Lung (tissue), 16 donors: Measurements from ENCODE around the gene SPTSSA. TPM values are rescaled to one million over a fixed set of nuclear protein-coding genes. Genes with fewer than 3 reads are reported as not detected.
"Not testable (repeated sequence)": the region's sequence is repeated elsewhere in the genome, so short reads cannot be mapped to it uniquely, and the experiment has no call there.

Experiments used
- ATAC-seq: fragments of 200-7000 bp; cut with Tn5 transposase; one replicate; pipeline ENCODE4 v1.9.1; 2020; ENCODE audit warnings: moderate number of reproducible peaks; ENCODE audit not compliant: insufficient read depth, low FRiP score
- DNase-seq, 3 donors: peaks; one replicate each; pipeline ENCODE4 v3.0.0-alpha.2; 2013 to 2017
- H3K27ac ChIP-seq, 2 donors: one replicate each; pipeline ENCODE4 v1.5.1; 2013; ENCODE audit warnings: mild to moderate bottlenecking in 2 of 2, moderate library complexity in 2 of 2, control low read depth in 1 of 2, inconsistent platforms in 1 of 2, low read depth in 1 of 2, low read length in 1 of 2
- H3K27me3 ChIP-seq, 3 donors: one replicate each; pipeline ENCODE4 v1.5.1; 2013; ENCODE audit warnings: low read length in 2 of 3; ENCODE audit not compliant: control insufficient read depth in 3 of 3, insufficient read depth in 3 of 3
- H3K36me3 ChIP-seq, 4 donors: one replicate each; pipeline ENCODE4 v1.5.1; 2013; ENCODE audit warnings: low read length in 4 of 4, mild to moderate bottlenecking in 1 of 4, moderate library complexity in 1 of 4; ENCODE audit not compliant: control insufficient read depth in 4 of 4, insufficient read depth in 4 of 4
- H3K4me1 ChIP-seq, 5 donors: one replicate each; pipeline ENCODE4 v1.5.1; 2013; ENCODE audit warnings: low read length in 5 of 5, mild to moderate bottlenecking in 2 of 5, moderate library complexity in 1 of 5; ENCODE audit not compliant: control insufficient read depth in 5 of 5, insufficient read depth in 5 of 5
- H3K4me3 ChIP-seq: one replicate; pipeline ENCODE4 v1.5.1; 2013; ENCODE audit warnings: mild to moderate bottlenecking, control low read depth, moderate library complexity
- H3K9ac ChIP-seq, 2 donors: one replicate each; pipeline ENCODE4 v1.5.1; 2013; ENCODE audit warnings: low read length in 2 of 2, control low read depth in 1 of 2; ENCODE audit not compliant: insufficient read depth in 1 of 2
- H3K9me3 ChIP-seq, 4 donors: one replicate each; pipeline ENCODE4 v1.5.1; 2013; ENCODE audit warnings: low read length in 3 of 4, mild to moderate bottlenecking in 1 of 4, moderate library complexity in 1 of 4; ENCODE audit not compliant: control insufficient read depth in 4 of 4, insufficient read depth in 3 of 4
- CTCF ChIP-seq: IDR thresholded peaks from 2 replicates; pipeline ENCODE4 v1.5.1; 2012; ENCODE audit warnings: mild to moderate bottlenecking; ENCODE audit errors: control extremely low read depth, extremely low read depth
- WGBS, 2 donors: extraction: QIAGEN DNeasy Blood & Tissue Kit; methylation state at CpG; one replicate each; pipeline ENCODE4 v1.1.7; 2013; 5-methylcytosine and 5-hydroxymethylcytosine counted together
- long read RNA-seq, 5 donors: transcript quantifications; one replicate each; lab custom pipeline, GENCODE V29; 2026
- polyA plus RNA-seq, 2 donors: library from polyadenylated mRNA; stranded (reverse); fragments of 200-250 nt; gene quantifications; one replicate each; pipeline ENCODE4 v1.2.1, GENCODE V29; 2013
- total RNA-seq, 2 donors: library from RNA; depleted of rRNA in 1 of 2; stranded (reverse); fragments of >200 nt in 1 of 2; gene quantifications; one replicate each; pipeline ENCODE4 v1.2.1, GENCODE V29; 2014 to 2021
- donor health status: control.
- donor health status: control.
- donor health status: Bipolar disorder and iron deficiency.
- donor health status: healthy.
- donor health status: DM: yes; HTN: yes; CAD: no.

Gene SPTSSA
- total RNA-seq = 10 to 100 TPM; 51.8 to 71.2 TPM
- polyA plus RNA-seq = 10 to 100 TPM; 84.9 to 92.5 TPM
- long read RNA-seq, donor 1, transcript SPTSSA-201 (2 exons, 2,777 nt) = major isoform, 43 of 43 reads
- long read RNA-seq, donor 1, partial matches to known transcripts = 0 of 43 reads
- long read RNA-seq, donor 1, other reads (novel, unspliced or antisense) = 0 of 43 reads
- long read RNA-seq, donor 2, transcript SPTSSA-201 (2 exons, 2,777 nt) = major isoform, 15 of 15 reads
- long read RNA-seq, donor 2, partial matches to known transcripts = 0 of 15 reads
- long read RNA-seq, donor 2, other reads (novel, unspliced or antisense) = 0 of 15 reads
- long read RNA-seq, donor 3, transcript SPTSSA-201 (2 exons, 2,777 nt) = major isoform, 38 of 38 reads
- long read RNA-seq, donor 3, partial matches to known transcripts = 0 of 38 reads
- long read RNA-seq, donor 3, other reads (novel, unspliced or antisense) = 0 of 38 reads
- long read RNA-seq, donor 4, transcript SPTSSA-201 (2 exons, 2,777 nt) = major isoform, 20 of 20 reads
- long read RNA-seq, donor 4, partial matches to known transcripts = 0 of 20 reads
- long read RNA-seq, donor 4, other reads (novel, unspliced or antisense) = 0 of 20 reads
- long read RNA-seq, donor 5, transcript SPTSSA-201 (2 exons, 2,777 nt) = major isoform, 62 of 62 reads
- long read RNA-seq, donor 5, partial matches to known transcripts = 0 of 62 reads
- long read RNA-seq, donor 5, other reads (novel, unspliced or antisense) = 0 of 62 reads

GRCh38 chr14:34462132-34462893, at the start of gene SPTSSA:
SPTSSA (minus strand) TSS chr14:34462240; CDS start chr14:34462207, 33 bp downstream.
- TF ChIP-seq CTCF = no peak
- peak within 1 kb of the TSS; percentile 97 to 99 for H3K27ac ChIP-seq
- 1% methylated on average over 45 to 82 of the region's 82 CpGs for WGBS, 2 donors
- peak; percentile 90 to 94 (median 94) for DNase-seq
- H3K4me3 ChIP-seq = peak within 1 kb of the TSS; percentile 85
- no peaks in the 10 kb centered on the region for H3K9me3 ChIP-seq
- peak within 1 kb of the TSS; percentile 42 to 81 for H3K9ac ChIP-seq
- H3K36me3 ChIP-seq = no peaks in the 10 kb centered on the region
- H3K4me1 ChIP-seq = peaks cover 0 to 15% (median 4%) of the 10 kb centered on the region in 5 donors
- no peaks in the 10 kb centered on the region for H3K27me3 ChIP-seq
- peak; percentile 97 for ATAC-seq

GRCh38 chr14:34507884-34508283, 45.8 kb upstream of the SPTSSA start:
- no peak overlapping the region for H3K9ac ChIP-seq
- no peak for ATAC-seq
- H3K27me3 ChIP-seq = no peaks in the 10 kb centered on the region
- no peak overlapping the region for H3K4me3 ChIP-seq
- no peak for DNase-seq
- H3K36me3 ChIP-seq = no peaks in the 10 kb centered on the region
- H3K27ac ChIP-seq = no peak overlapping the region
- 97 to 98% methylated on average over 11 of the region's 11 CpGs for WGBS, 2 donors
- peaks cover 0 to 5% (median 0%) of the 10 kb centered on the region in 5 donors for H3K4me1 ChIP-seq
- TF ChIP-seq CTCF = no peak
- H3K9me3 ChIP-seq = no peaks in the 10 kb centered on the region

DNA sequence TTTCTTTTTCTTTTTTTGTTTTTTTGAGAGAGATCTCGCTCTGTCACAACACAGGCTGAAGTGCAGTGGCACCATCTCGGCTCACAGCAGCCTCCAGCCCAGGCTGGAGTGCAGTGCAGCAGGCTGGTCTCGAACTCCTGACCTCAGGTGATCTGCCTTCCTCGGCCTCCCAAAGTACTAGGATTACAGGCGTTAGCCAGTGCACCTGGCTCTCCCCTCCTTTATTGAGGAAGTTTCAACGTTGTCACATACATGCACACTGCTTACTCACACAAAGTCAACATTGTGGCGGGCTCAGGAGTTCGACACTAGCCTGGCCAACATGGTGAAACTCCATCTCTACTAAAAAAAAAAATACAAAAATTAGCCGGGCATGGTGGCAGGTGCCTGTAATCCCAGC, 45.4 kb upstream of the SPTSSA start:
- Histone ChIP-seq H3K9ac (no peak overlapping the region), H3K36me3 (no peaks in the 10 kb centered on the region), H3K9me3 (no peaks in the 10 kb centered on the region), H3K27ac (no peak overlapping the region), H3K4me3 (no peak overlapping the region), H3K27me3 (no peaks in the 10 kb centered on the region), H3K4me1 (peaks cover 0 to 5% (median 0%) of the 10 kb centered on the region in 5 donors)
- ATAC-seq (no peak), DNase-seq (no peak)
- WGBS, 2 donors = 86 to 91% methylated on average over 9 of the region's 9 CpGs
- no peak for TF ChIP-seq CTCF

DNA sequence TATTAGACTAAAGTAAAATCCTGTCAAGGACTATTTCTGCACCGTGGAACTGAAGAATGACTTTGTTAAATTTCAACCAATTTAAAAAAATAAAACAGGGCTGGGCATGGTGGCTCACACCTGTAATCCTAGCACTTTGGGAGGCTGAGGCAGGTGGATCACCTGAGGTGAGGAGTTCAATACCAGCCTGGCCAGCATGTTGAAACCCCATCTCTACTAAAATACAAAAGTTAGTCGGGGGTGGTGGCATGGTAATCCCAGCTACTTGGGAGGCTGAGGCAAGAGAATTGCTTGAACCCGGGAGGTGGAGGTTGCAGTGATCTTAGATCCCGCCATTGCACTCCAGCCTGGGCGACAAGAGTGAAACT, 43.1 kb upstream of the SPTSSA start:
- not testable (repeated sequence) for DNase-seq, ATAC-seq, H3K9me3 ChIP-seq, H3K9ac ChIP-seq, H3K27me3 ChIP-seq, H3K27ac ChIP-seq, H3K4me3 ChIP-seq, H3K4me1 ChIP-seq, H3K36me3 ChIP-seq
- WGBS, 2 donors = 84 to 95% methylated on average over 5 of the region's 5 CpGs

DNA sequence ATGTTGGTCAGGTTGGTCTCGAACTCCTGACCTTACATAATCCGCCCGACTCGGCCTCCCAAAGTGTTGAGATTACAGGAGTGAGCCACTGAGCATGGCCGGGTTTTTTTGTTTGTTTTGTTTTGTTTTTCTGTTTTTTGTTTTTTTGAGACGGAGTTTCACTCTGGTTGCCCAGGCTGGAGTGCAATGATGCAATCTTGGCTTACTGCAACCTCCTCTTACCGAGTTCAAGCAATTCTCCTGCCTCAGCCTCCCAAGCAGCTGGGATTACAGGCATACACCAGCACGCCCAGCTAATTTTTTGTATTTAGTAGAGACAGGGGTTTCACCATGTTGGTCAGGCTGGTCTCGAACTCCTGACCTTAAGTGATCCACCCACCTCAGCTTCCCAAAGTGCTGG, 42.0 kb upstream of the SPTSSA start:
- not testable (repeated sequence) for H3K9ac ChIP-seq, ATAC-seq, DNase-seq, H3K27ac ChIP-seq, H3K36me3 ChIP-seq, H3K4me1 ChIP-seq, H3K9me3 ChIP-seq, H3K27me3 ChIP-seq, H3K4me3 ChIP-seq
- 74 to 90% methylated on average over 9 of the region's 9 CpGs for WGBS, 2 donors
